Gastrocnemius medialis (tissue), 4 donors: ENCODE results near the gene MIER2. TPM values are rescaled to one million over a fixed set of nuclear protein-coding genes. Genes with fewer than 3 reads are reported as not detected.

Experiments used
- ATAC-seq, 2 donors: fragments of 150-250 bp; one replicate each; pipeline ENCODE4 v1.9.1; 2016
- DNase-seq, 2 donors: peaks; one replicate each; pipeline ENCODE4 v3.0.0-alpha.2; 2019
- H3K27ac ChIP-seq, 4 donors: fragments of 200-600 bp; sonication (generic); 1 replicate in 1 of 4; 2 replicates in 3 of 4; pipeline ENCODE4 v1.5.1; 2016 to 2018; ENCODE audit warnings: mild to moderate bottlenecking in 2 of 4, moderate library complexity in 1 of 4
- H3K27me3 ChIP-seq, 3 donors: fragments of 200-600 bp; sonication (generic) in 2 of 3; 1 replicate in 1 of 3; 2 replicates in 2 of 3; pipeline versions ENCODE4 v1.5.1 to v1.6.0; 2016 to 2019; ENCODE audit warnings: mild to moderate bottlenecking in 1 of 3, moderate library complexity in 1 of 3
- H3K36me3 ChIP-seq, 2 donors: fragments of 200-600 bp; sonication (generic) in 1 of 2; one replicate each; pipeline ENCODE4 v1.5.1; 2017 to 2018
- H3K4me1 ChIP-seq, 2 donors: fragments of 200-600 bp; sonication (generic) in 1 of 2; one replicate each; pipeline ENCODE4 v1.5.1; 2016 to 2017; ENCODE audit warnings: mild to moderate bottlenecking in 2 of 2
- H3K4me3 ChIP-seq, 4 donors: fragments of 200-600 bp; sonication (generic) in 3 of 4; 1 replicate in 1 of 4; 2 replicates in 3 of 4; pipeline ENCODE4 v1.5.1; 2016 to 2019; ENCODE audit warnings: mild to moderate bottlenecking in 2 of 4
- H3K9me3 ChIP-seq, 3 donors: fragments of 200-600 bp; sonication (generic) in 2 of 3; 1 replicate in 1 of 3; 2 replicates in 2 of 3; pipeline ENCODE4 v1.5.1; 2016 to 2019
- CTCF ChIP-seq, 5 experiments: fragments of 450-650 bp in 3 of 5; fragments of 200-600 bp in 2 of 5; sonication (generic) in 2 of 5; IDR thresholded peaks in 4 of 5; conservative IDR thresholded peaks in 1 of 5; 1 replicate in 4 of 5; 2 replicates in 1 of 5; pipeline ENCODE4 v1.5.1; 2016 to 2019; ENCODE audit warnings: antibody characterized with exemption in 5 of 5, mild to moderate bottlenecking in 3 of 5, moderate library complexity in 3 of 5
- POLR2A ChIP-seq, 2 donors: fragments of 450-650 bp; IDR thresholded peaks; one replicate each; pipeline ENCODE4 v1.6.1; 2017; ENCODE audit warnings: antibody characterized with exemption in 2 of 2, mild to moderate bottlenecking in 2 of 2, moderate library complexity in 2 of 2
- in situ Hi-C, 4 donors: fragments of 200-750 bp; cut with MboI; loops; one replicate each; pipeline versions ENCODE4 v1.15.0 to v1.8.0; 2017; ENCODE audit warnings: low sequenced_read_pairs in 4 of 4
- intact Hi-C: fragments of 100-400 bp; cut with DNase I; formaldehyde crosslinking; loops from one replicate; pipeline ENCODE4 v1.15.1; 2023; ENCODE audit warnings: low total_unique reads
- total RNA-seq, 4 donors: library from RNA; depleted of rRNA; stranded (reverse); fragments of >200 nt; gene quantifications; one replicate each; pipeline versions ENCODE4 v1.1.0 to v1.2.3, GENCODE V29; 2016

The MIER2 gene
- total RNA-seq, 4 donors from 2014 or later: 10.6 to 21.0 (median 16.5) TPM

- no peak for ATAC-seq
Observed at GRCh38 chr19:343451-343931, 1.1 kb downstream of the MIER2 start.

GRCh38 chr19:342801-343421 lies 1.7 kb downstream of the MIER2 start:
- TF ChIP-seq CTCF (IDR thresholded peaks at IDR 0.05 in 4 of 5, conservative IDR thresholded peaks at IDR 0.05 in 1 of 5): no peak
- peak; percentile 11 to 31 for TF ChIP-seq POLR2A (IDR thresholded peaks at IDR 0.05)
- peak; percentile 32 to 33 for DNase-seq
- H3K4me1 ChIP-seq: peaks cover 33 to 34% of the 10 kb centered on the region in 2 donors
- no peaks in the 10 kb centered on the region for H3K36me3 ChIP-seq
- intact Hi-C loops: no loop called here
- H3K4me3 ChIP-seq: peak overlapping the region; percentile 65 to 76 (median 70)
- H3K27me3 ChIP-seq: no peaks in the 10 kb centered on the region
- in situ Hi-C loops: no loop called here
- peak; percentile 7 to 28 for ATAC-seq
- H3K27ac ChIP-seq: peak overlapping the region; percentile 60 to 80 (median 74)
- no peaks in the 10 kb centered on the region for H3K9me3 ChIP-seq

More at GRCh38 chr19:343451-343931, 1.1 kb downstream of the MIER2 start:
- in situ Hi-C loops: no loop called here
- DNase-seq: no peak
- no peaks in the 10 kb centered on the region for H3K27me3 ChIP-seq
- peak overlapping the region; percentile 65 to 76 (median 70) for H3K4me3 ChIP-seq
- intact Hi-C loops: no loop called here
- TF ChIP-seq CTCF (IDR thresholded peaks at IDR 0.05 in 4 of 5, conservative IDR thresholded peaks at IDR 0.05 in 1 of 5): no peak
- TF ChIP-seq POLR2A (IDR thresholded peaks at IDR 0.05): no peak
- peaks cover 33 to 34% of the 10 kb centered on the region in 2 donors for H3K4me1 ChIP-seq
- H3K36me3 ChIP-seq: no peaks in the 10 kb centered on the region
- H3K27ac ChIP-seq: peak overlapping the region; percentile 60 to 80 (median 74)
- H3K9me3 ChIP-seq: no peaks in the 10 kb centered on the region

GRCh38 chr19:342128-342455 lies 2.5 kb downstream of the MIER2 start:
- in situ Hi-C loops: no loop called here
- TF ChIP-seq POLR2A (IDR thresholded peaks at IDR 0.05) (no peak), CTCF (IDR thresholded peaks at IDR 0.05 in 4 of 5, conservative IDR thresholded peaks at IDR 0.05 in 1 of 5) (no peak)
- intact Hi-C loops: no loop called here
- DNase-seq (no peak), ATAC-seq (no peak)
- Histone ChIP-seq H3K9me3 (no peaks in the 10 kb centered on the region), H3K27ac (peak overlapping the region in 3 of 4 donors; percentile 60 to 80 (median 76)), H3K4me1 (peaks cover 33 to 34% of the 10 kb centered on the region in 2 donors), H3K4me3 (peak overlapping the region in 3 of 4 donors; percentile 29 to 68 (median 65)), H3K27me3 (no peaks in the 10 kb centered on the region), H3K36me3 (no peaks in the 10 kb centered on the region)

- Histone ChIP-seq H3K4me3 (peak overlapping the region in 3 of 4 donors; percentile 24 to 29 (median 25)), H3K4me1 (peaks cover 33 to 34% of the 10 kb centered on the region in 2 donors), H3K27me3 (no peaks in the 10 kb centered on the region), H3K27ac (peak overlapping the region in 3 of 4 donors; percentile 60 to 80 (median 76)), H3K36me3 (no peaks in the 10 kb centered on the region), H3K9me3 (no peaks in the 10 kb centered on the region)
- in situ Hi-C loops (no loop called here), intact Hi-C loops (no loop called here)
- no peak for TF ChIP-seq CTCF (IDR thresholded peaks at IDR 0.05 in 4 of 5, conservative IDR thresholded peaks at IDR 0.05 in 1 of 5)
- TF ChIP-seq POLR2A (IDR thresholded peaks at IDR 0.05): no peak
- DNase-seq (no peak), ATAC-seq (no peak)
Observed at GRCh38 chr19:341386-342127, 3.0 kb downstream of the MIER2 start.
